A549 (cell line): Measurements from ENCODE around the gene HEXIM1. TPM values are rescaled to one million over a fixed set of nuclear protein-coding genes. Genes with fewer than 3 reads are reported as not detected.
A peak's percentile ranks its signal among the peaks of the same experiment; 100 is the strongest.

ENCODE experiments used
- ATAC-seq, 2 experiments: fragments of 200-7000 bp in 1 of 2; fragments of >200 bp in 1 of 2; cut with Nextera tagmentation in 1 of 2; cut with Tn5 transposase in 1 of 2; 3 replicates each; pipeline versions ENCODE4 v1.8.0 to v1.9.1; 2018 to 2020; ENCODE audit warnings: mild to moderate bottlenecking in 1 of 2, moderate library complexity in 1 of 2
- CTCF ChIA-PET: fragments of 300-600 bp; sonication (Branson Sonifier 250); formaldehyde crosslinking; extraction: SDS; loops from one replicate; lab custom pipeline; 2021; ENCODE audit warnings: antibody characterized with exemption, inconsistent platforms; lab: Yijun Ruan, JAX
- POLR2A ChIA-PET: fragments of 350-600 bp; formaldehyde crosslinking; extraction: SDS; loops from one replicate; lab custom pipeline; 2021; ENCODE audit warnings: antibody characterized with exemption, inconsistent platforms; lab: Yijun Ruan, JAX
- DNase-seq, 2 experiments: peaks; one replicate each; pipeline versions ENCODE4 v3.0.0 to v3.0.0-alpha.2; 2011 to 2016; ENCODE audit warnings: low read depth in 1 of 2, low spot score in 1 of 2
- FAIRE-seq: peaks from 2 replicates; lab custom pipeline; 2011; peaks lifted over from hg19 to GRCh38; lab: Jason Lieb, UNC
- H3K27ac ChIP-seq, 2 experiments: fragments of >200 bp; sonication (Bioruptor Twin); formaldehyde crosslinking; 3 replicates each; pipeline ENCODE4 v1.5.1; 2016 to 2017
- H3K4me1 ChIP-seq: fragments of >200 bp; sonication (Bioruptor Twin); formaldehyde crosslinking; 3 replicates; pipeline ENCODE4 v1.6.1; 2016
- H3K4me2 ChIP-seq: fragments of >200 bp; sonication (Bioruptor Twin); formaldehyde crosslinking; 3 replicates; pipeline ENCODE4 v1.6.1; 2016
- H3K4me3 ChIP-seq: fragments of >200 bp; sonication (Bioruptor Twin); formaldehyde crosslinking; 3 replicates; pipeline ENCODE4 v1.5.1; 2016
- H3K9me3 ChIP-seq: fragments of >200 bp; sonication (Bioruptor Twin); formaldehyde crosslinking; 3 replicates; pipeline ENCODE4 v1.6.1; 2016
- BCL3 ChIP-seq: fragments of >200 bp; sonication (Bioruptor Twin); formaldehyde crosslinking; IDR thresholded peaks from 3 replicates; pipeline ENCODE4 v1.6.1; 2016
- BHLHE40 ChIP-seq: IDR thresholded peaks from 2 replicates; pipeline ENCODE4 v1.6.1; 2012; ENCODE audit warnings: low read depth, low read length, inconsistent platforms
- CBX8 ChIP-seq: fragments of 200-600 bp; sonication (generic); IDR thresholded peaks from 2 replicates; pipeline ENCODE4 v1.6.1; 2016
- CEBPB ChIP-seq, 2 experiments: fragments of >200 bp in 1 of 2; sonication (Bioruptor Twin) in 1 of 2; formaldehyde crosslinking in 1 of 2; IDR thresholded peaks; 2 replicates each; pipeline ENCODE4 v1.6.1; 2012 to 2016
- CHD2 ChIP-seq: fragments of 150-350 bp; IDR thresholded peaks from 2 replicates; pipeline ENCODE4 v1.6.1; 2014; ENCODE audit warnings: low read length; ENCODE audit not compliant: partially characterized antibody
- CHD4 ChIP-seq: fragments of 200-600 bp; sonication (generic); IDR thresholded peaks from 2 replicates; pipeline ENCODE4 v1.6.1; 2016; ENCODE audit warnings: antibody characterized with exemption, mild to moderate bottlenecking, borderline replicate concordance
- CTCF ChIP-seq: fragments of >200 bp; sonication (Bioruptor Twin); formaldehyde crosslinking; IDR thresholded peaks from 3 replicates; pipeline ENCODE4 v1.5.1; 2016
- EHF ChIP-seq: fragments of 250-450 bp; sonication (Bioruptor Pico); IDR thresholded peaks from 2 replicates; pipeline ENCODE4 v1.5.0; 2020; ENCODE audit warnings: mild to moderate bottlenecking
- ESRRA ChIP-seq: fragments of 150-350 bp; IDR thresholded peaks from 2 replicates; pipeline ENCODE4 v1.6.1; 2014; ENCODE audit warnings: mild to moderate bottlenecking, low read length, borderline replicate concordance
- HDAC2 ChIP-seq: fragments of 200-600 bp; sonication (generic); IDR thresholded peaks from 2 replicates; pipeline ENCODE4 v1.6.1; 2016
- HEYL ChIP-seq: fragments of 250-450 bp; sonication (Bioruptor Pico); IDR thresholded peaks from 2 replicates; pipeline ENCODE4 v1.8.0; 2021; ENCODE audit warnings: mild to moderate bottlenecking, moderate library complexity
- HOXA7 ChIP-seq: fragments of 250-450 bp; sonication (Bioruptor Pico); IDR thresholded peaks from 2 replicates; pipeline ENCODE4 v1.5.0; 2020; ENCODE audit warnings: mild to moderate bottlenecking, moderate library complexity
- HOXB13 ChIP-seq: fragments of 250-450 bp; sonication (Bioruptor Pico); IDR thresholded peaks from 2 replicates; pipeline ENCODE4 v1.5.0; 2020; ENCODE audit warnings: low read depth, mild to moderate bottlenecking, moderate library complexity
- NFE2L2 ChIP-seq: fragments of 150-350 bp; conservative IDR thresholded peaks from 2 replicates; pipeline ENCODE4 v1.6.1; 2014; ENCODE audit warnings: low read length
- POLR2AphosphoS2 ChIP-seq: conservative IDR thresholded peaks from 2 replicates; pipeline ENCODE4 v1.6.1; 2012; ENCODE audit warnings: low read length, improper control_type of control experiment, inconsistent platforms
- RAD21 ChIP-seq, 2 experiments: fragments of >200 bp in 1 of 2; sonication (Bioruptor Twin) in 1 of 2; formaldehyde crosslinking in 1 of 2; IDR thresholded peaks in 1 of 2; conservative IDR thresholded peaks in 1 of 2; 2 replicates in 1 of 2; 3 replicates in 1 of 2; pipeline ENCODE4 v1.6.1; 2012 to 2018; ENCODE audit warnings: inconsistent platforms in 1 of 2
- RFX5 ChIP-seq: fragments of 450-650 bp; IDR thresholded peaks from 2 replicates; pipeline ENCODE4 v1.7.1; 2014; ENCODE audit warnings: antibody characterized with exemption, mild to moderate bottlenecking, moderate library complexity
- SREBF2 ChIP-seq: fragments of 450-650 bp; IDR thresholded peaks from 2 replicates; pipeline ENCODE4 v1.6.1; 2014; ENCODE audit warnings: mild to moderate bottlenecking, moderate library complexity
- WGBS: methylation state at CpG from one replicate; pipeline ENCODE4 v1.1.6; 2017; ENCODE audit errors: missing lambda C conversion rate; 5-methylcytosine and 5-hydroxymethylcytosine counted together
- polyA plus RNA-seq, 4 experiments: library from polyadenylated mRNA; depleted of rRNA in 3 of 4; stranded (reverse); fragments of >200 nt; fragmentation: RNase III in 1 of 4; extraction: RNeasy Plus Mini Kit Qiagen cat#74134 plus additional on column Dnase treatment in 1 of 4; gene quantifications; 2 replicates in 3 of 4; 3 replicates in 1 of 4; pipeline ENCODE4 v1.2.3, GENCODE V29; 2011 to 2017
- TF ChIP-seq, protein P1 (sequence below): fragments of 250-450 bp; sonication (Bioruptor Pico); IDR thresholded peaks from 2 replicates; pipeline ENCODE4 v1.5.0; 2021; ENCODE audit warnings: mild to moderate bottlenecking, moderate library complexity, borderline replicate concordance
- TF ChIP-seq, protein P2 (sequence below): fragments of >200 bp; sonication (Bioruptor Twin); formaldehyde crosslinking; IDR thresholded peaks from 2 replicates; pipeline ENCODE4 v1.6.1; 2016
- TF ChIP-seq, protein P3 (sequence below): fragments of 200-600 bp; sonication (generic); IDR thresholded peaks from 2 replicates; pipeline ENCODE4 v1.6.1; 2016; ENCODE audit warnings: antibody characterized with exemption, mild to moderate bottlenecking, moderate library complexity
- TF ChIP-seq, protein P4 (sequence below): IDR thresholded peaks from 2 replicates; pipeline ENCODE4 v1.6.1; 2012

The HEXIM1 gene
- polyA plus RNA-seq, 2 of the 4 experiments (the other 2 are of a cell fraction): 54.0 to 143 TPM

DNA sequence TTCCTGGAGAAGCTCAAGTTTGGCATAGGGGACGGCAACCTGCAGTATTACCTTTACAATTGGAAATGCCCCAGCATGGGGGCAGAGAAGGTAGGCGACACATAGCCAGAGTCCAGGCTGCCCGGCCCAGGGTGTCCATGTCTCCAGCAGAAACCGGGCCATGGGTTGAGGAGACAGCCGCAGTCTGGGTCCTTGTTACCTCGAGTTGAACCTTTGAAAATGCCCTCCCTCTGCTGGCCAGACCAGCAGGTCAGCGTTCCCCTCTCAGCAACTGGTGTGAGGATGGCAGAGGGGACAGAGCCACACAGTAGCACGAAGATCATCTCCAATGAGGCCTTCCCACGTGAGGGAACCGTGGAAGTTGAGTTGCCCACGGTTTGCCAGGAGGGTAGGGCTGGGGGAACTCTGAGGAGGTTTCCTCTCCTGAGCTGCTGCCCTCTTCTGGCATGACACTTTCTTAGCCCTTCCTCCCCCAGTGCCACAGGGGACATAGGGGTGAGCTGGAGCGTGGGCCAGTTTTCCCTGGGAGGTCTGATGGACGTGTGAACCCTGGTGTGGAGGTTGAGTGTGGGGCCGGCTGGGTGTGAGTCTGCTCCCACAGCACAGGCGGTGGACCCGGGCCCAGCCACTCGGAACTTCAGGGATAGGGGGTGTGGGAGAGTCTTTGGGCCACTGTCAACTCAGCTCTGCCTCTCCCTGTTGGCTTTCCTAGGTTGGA lies 43.2 kb upstream of the HEXIM1 start:
- 78% methylated on average over 17 of the region's 17 CpGs for WGBS
- no peak for FAIRE-seq
- CTCF ChIA-PET: interaction anchor here (0.6 to 30.6 kb wide), 15 partner anchors 10 to 331 kb away, joined by 3 to 742 read pairs (median 4); partner anchors contain the start of genes ACBD4 and PLCD3
- Histone ChIP-seq H3K4me3 (no peak overlapping the region), H3K4me2 (no peak overlapping the region), H3K4me1 (no peaks in the 10 kb centered on the region), H3K9me3 (no peaks in the 10 kb centered on the region), H3K27ac (0 out of 6 replicates have a peak overlapping the region, but pooled peaks of 1 of the 2 experiments have one; percentile 6)
- POLR2A ChIA-PET: interaction anchor here (1.0 kb wide), 1 partner anchor 14 kb away, joined by 4 read pairs; no protein-coding TSS in a partner anchor
- DNase-seq: no peak
- ATAC-seq: peak; percentile 21 to 35; a peak in 4 of 6 replicates
- TF ChIP-seq CHD4 (no peak), RAD21 (conservative IDR thresholded peaks at IDR 0.05 in 1 of 2, IDR thresholded peaks at IDR 0.05 in 1 of 2) (0 out of 5 replicates have a peak, but pooled peaks of 1 of the 2 experiments have one; percentile 12), NFE2L2 (no peak), ESRRA (no peak), EHF (CRISPR knock-in tag) (no peak), CTCF (peak; percentile 47), CHD2 (no peak), HDAC2 (no peak), SREBF2 (no peak), HOXB13 (CRISPR knock-in tag) (no peak), CBX8 (no peak), HOXA7 (CRISPR knock-in tag) (no peak), CEBPB (IDR thresholded peaks at IDR 0.05) (no peak), BCL3 (no peak), RFX5 (no peak)
- TF ChIP-seq, protein P1, sequence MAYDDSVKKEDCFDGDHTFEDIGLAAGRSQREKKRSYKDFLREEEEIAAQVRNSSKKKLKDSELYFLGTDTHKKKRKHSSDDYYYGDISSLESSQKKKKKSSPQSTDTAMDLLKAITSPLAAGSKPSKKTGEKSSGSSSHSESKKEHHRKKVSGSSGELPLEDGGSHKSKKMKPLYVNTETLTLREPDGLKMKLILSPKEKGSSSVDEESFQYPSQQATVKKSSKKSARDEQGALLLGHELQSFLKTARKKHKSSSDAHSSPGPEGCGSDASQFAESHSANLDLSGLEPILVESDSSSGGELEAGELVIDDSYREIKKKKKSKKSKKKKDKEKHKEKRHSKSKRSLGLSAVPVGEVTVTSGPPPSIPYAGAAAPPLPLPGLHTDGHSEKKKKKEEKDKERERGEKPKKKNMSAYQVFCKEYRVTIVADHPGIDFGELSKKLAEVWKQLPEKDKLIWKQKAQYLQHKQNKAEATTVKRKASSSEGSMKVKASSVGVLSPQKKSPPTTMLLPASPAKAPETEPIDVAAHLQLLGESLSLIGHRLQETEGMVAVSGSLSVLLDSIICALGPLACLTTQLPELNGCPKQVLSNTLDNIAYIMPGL (CRISPR knock-in tag): no peak

DNA sequence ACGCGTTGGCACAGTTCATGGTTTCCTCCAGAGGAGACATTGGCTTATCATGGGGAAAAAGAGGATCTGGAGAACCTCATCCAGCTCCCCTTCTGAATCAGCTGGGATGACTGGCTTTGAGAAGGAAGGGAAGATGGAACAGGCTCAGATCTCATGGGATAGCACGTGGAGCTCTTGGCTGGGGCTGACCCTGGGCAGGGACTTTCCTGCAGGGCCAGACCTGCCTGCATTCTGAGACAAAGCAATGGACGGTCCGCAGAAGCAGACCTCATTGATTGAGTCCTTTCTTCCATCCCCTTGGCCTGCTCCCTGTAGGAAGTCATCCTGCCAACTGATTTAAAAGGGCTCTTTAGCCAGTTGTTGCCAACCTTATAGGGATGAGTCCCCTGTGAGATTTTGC lies 42.2 kb upstream of the HEXIM1 start:
- ChIA-PET POLR2A (interaction anchor here (0.5 to 1.0 kb wide), 2 partner anchors 13 to 27 kb away, joined by 4 to 9 read pairs; no protein-coding TSS in a partner anchor), CTCF (interaction anchor here (1.3 to 30.6 kb wide), 7 partner anchors 11 to 327 kb away, joined by 3 to 742 read pairs (median 19); partner anchors contain the start of genes ACBD4 and PLCD3)
- Histone ChIP-seq H3K4me2 (no peak overlapping the region), H3K27ac (no peak overlapping the region), H3K4me1 (no peaks in the 10 kb centered on the region), H3K9me3 (no peaks in the 10 kb centered on the region), H3K4me3 (no peak overlapping the region)
- 91% methylated on average over 5 of the region's 5 CpGs for WGBS
- FAIRE-seq (no peak), ATAC-seq (no peak), DNase-seq (no peak)
- TF ChIP-seq, protein P1 (CRISPR knock-in tag): no peak
- no peak for TF ChIP-seq NFE2L2
- TF ChIP-seq ESRRA: no peak
- no peak for TF ChIP-seq HOXA7 (CRISPR knock-in tag)
- TF ChIP-seq, protein P2, sequence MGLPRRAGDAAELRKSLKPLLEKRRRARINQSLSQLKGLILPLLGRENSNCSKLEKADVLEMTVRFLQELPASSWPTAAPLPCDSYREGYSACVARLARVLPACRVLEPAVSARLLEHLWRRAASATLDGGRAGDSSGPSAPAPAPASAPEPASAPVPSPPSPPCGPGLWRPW: no peak
- no peak; the same call in 1 of the 2 replicates for TF ChIP-seq POLR2AphosphoS2
- TF ChIP-seq, protein P3, sequence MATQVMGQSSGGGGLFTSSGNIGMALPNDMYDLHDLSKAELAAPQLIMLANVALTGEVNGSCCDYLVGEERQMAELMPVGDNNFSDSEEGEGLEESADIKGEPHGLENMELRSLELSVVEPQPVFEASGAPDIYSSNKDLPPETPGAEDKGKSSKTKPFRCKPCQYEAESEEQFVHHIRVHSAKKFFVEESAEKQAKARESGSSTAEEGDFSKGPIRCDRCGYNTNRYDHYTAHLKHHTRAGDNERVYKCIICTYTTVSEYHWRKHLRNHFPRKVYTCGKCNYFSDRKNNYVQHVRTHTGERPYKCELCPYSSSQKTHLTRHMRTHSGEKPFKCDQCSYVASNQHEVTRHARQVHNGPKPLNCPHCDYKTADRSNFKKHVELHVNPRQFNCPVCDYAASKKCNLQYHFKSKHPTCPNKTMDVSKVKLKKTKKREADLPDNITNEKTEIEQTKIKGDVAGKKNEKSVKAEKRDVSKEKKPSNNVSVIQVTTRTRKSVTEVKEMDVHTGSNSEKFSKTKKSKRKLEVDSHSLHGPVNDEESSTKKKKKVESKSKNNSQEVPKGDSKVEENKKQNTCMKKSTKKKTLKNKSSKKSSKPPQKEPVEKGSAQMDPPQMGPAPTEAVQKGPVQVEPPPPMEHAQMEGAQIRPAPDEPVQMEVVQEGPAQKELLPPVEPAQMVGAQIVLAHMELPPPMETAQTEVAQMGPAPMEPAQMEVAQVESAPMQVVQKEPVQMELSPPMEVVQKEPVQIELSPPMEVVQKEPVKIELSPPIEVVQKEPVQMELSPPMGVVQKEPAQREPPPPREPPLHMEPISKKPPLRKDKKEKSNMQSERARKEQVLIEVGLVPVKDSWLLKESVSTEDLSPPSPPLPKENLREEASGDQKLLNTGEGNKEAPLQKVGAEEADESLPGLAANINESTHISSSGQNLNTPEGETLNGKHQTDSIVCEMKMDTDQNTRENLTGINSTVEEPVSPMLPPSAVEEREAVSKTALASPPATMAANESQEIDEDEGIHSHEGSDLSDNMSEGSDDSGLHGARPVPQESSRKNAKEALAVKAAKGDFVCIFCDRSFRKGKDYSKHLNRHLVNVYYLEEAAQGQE: no peak
- no peak for TF ChIP-seq BHLHE40
- TF ChIP-seq CHD4: no peak
- no peak for TF ChIP-seq HDAC2
- no peak for TF ChIP-seq SREBF2
- TF ChIP-seq, protein P4, sequence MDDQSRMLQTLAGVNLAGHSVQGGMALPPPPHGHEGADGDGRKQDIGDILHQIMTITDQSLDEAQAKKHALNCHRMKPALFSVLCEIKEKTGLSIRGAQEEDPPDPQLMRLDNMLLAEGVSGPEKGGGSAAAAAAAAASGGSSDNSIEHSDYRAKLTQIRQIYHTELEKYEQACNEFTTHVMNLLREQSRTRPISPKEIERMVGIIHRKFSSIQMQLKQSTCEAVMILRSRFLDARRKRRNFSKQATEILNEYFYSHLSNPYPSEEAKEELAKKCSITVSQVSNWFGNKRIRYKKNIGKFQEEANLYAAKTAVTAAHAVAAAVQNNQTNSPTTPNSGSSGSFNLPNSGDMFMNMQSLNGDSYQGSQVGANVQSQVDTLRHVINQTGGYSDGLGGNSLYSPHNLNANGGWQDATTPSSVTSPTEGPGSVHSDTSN: no peak
- TF ChIP-seq HEYL: no peak
- no peak for TF ChIP-seq CEBPB (IDR thresholded peaks at IDR 0.05)
